ENCODE data around the gene ZBTB46. TPM values are rescaled to one million over a fixed set of nuclear protein-coding genes. Genes with fewer than 3 reads are reported as not detected.

Gene ZBTB46
- total RNA-seq, 6 experiments from 2014 or later, result 1.2 to 4.2 (median 2.4) TPM

DNA sequence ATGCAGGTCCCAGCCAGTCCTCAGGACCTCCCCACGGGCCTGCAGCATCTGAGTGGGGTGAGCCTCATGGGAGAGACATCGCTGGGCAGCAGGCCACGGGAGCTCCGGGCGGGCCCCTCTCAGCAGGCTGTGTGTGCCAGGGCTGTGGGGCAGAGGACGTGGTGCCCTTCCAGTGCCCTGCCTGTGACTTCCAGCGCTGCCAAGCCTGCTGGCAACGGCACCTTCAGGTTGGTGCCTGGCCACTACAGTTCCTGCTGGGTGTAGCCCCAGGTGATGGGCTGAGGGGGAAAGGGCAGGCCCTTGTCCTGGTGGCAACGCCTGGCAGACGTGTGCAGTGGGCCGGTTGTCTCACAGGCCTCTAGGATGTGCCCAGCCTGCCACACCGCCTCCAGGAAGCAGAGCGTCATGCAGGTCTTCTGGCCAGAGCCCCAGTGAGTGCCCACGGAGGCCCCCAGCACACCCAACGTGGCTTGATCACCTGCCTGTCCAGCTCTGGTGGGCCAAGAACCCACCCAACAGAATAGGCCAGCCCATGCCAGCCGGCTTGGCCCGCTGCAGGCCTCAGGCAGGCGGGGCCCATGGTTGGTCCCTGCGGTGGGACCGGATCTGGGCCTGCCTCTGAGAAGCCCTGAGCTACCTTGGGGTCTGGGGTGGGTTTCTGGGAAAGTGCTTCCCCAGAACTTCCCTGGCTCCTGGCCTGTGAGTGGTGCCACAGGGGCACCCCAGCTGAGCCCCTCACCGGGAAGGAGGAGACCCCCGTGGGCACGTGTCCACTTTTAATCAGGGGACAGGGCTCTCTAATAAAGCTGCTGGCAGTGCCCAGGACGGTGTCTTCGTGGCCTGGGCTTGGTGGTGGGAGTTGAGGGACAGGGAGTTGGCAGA lies 135.4 kb downstream of the ZBTB46 start:
- no peaks in the 10 kb centered on the region for H3K36me3 ChIP-seq
- H3K4me1 ChIP-seq, result peaks cover 0 to 14% (median 5%) of the 10 kb centered on the region in 4 donors
- no peaks in the 10 kb centered on the region for H3K9me3 ChIP-seq
- ATAC-seq (peak in 2 of 4 donors; percentile 5 to 6), DNase-seq (peak in 2 of 3 donors; percentile 54 to 70)
- no peak overlapping the region for H3K27ac ChIP-seq
- peak; percentile 3 for TF ChIP-seq POLR2A (IDR thresholded peaks at IDR 0.05)
- TF ChIP-seq, protein P1, sequence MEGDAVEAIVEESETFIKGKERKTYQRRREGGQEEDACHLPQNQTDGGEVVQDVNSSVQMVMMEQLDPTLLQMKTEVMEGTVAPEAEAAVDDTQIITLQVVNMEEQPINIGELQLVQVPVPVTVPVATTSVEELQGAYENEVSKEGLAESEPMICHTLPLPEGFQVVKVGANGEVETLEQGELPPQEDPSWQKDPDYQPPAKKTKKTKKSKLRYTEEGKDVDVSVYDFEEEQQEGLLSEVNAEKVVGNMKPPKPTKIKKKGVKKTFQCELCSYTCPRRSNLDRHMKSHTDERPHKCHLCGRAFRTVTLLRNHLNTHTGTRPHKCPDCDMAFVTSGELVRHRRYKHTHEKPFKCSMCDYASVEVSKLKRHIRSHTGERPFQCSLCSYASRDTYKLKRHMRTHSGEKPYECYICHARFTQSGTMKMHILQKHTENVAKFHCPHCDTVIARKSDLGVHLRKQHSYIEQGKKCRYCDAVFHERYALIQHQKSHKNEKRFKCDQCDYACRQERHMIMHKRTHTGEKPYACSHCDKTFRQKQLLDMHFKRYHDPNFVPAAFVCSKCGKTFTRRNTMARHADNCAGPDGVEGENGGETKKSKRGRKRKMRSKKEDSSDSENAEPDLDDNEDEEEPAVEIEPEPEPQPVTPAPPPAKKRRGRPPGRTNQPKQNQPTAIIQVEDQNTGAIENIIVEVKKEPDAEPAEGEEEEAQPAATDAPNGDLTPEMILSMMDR (IDR thresholded peaks at IDR 0.05), result no peak
- intact Hi-C loops (cut with DNase I), result no loop called here
- H3K27me3 ChIP-seq, result no peaks in the 10 kb centered on the region
- no peak overlapping the region for H3K4me3 ChIP-seq
- WGBS (ENCODE audit: insufficient coverage, low coverage, low lambda C conversion rate, missing lambda C conversion rate), result 70% methylated on average over 2 of the region's 25 CpGs

DNA sequence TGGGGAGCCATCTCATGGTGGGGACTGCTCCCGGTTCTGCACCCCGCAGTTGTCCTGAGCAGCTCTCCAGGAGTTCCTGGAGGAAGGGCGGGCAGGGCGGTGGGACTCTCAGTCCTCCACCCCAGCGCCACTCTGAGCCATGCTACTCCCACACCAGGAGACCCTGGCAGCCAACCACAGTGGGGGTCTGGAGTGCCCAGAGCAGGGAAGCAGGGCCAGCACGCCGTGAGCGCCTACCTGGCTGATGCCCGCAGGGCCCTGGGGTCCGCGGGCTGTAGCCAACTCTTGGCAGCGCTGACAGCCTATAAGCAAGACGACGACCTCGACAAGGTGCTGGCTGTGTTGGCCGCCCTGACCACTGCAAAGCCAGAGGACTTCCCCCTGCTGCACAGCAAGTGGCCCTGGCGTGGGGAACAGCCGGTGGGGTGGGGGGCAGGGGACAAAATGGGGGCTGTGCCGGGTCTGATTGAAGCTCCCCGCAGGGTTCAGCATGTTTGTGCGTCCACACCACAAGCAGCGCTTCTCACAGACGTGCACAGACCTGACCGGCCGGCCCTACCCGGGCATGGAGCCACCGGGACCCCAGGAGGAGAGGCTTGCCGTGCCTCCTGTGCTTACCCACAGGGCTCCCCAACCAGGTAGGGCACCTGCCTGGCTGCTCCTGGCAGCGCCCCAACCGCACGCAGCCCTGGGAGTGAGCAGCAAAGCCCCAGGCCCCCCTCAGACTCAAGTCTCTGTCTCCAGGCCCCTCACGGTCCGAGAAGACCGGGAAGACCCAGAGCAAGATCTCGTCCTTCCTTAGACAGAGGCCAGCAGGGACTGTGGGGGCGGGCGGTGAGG lies 136.3 kb downstream of the ZBTB46 start:
- peaks cover 0 to 14% (median 5%) of the 10 kb centered on the region in 4 donors for H3K4me1 ChIP-seq
- intact Hi-C loops (cut with DNase I), result no loop called here
- no peak overlapping the region for H3K4me3 ChIP-seq
- 100% methylated on average over 1 of the region's 37 CpGs for WGBS (ENCODE audit: insufficient coverage, low coverage, low lambda C conversion rate, missing lambda C conversion rate)
- DNase-seq (peak; percentile 36 to 56 (median 47)), ATAC-seq (no peak)
- no peak for TF ChIP-seq POLR2A (IDR thresholded peaks at IDR 0.05)
- TF ChIP-seq, protein P1 (IDR thresholded peaks at IDR 0.05), result no peak
- H3K27me3 ChIP-seq, result no peaks in the 10 kb centered on the region
- H3K36me3 ChIP-seq, result no peaks in the 10 kb centered on the region
- H3K9me3 ChIP-seq, result no peaks in the 10 kb centered on the region
- no peak overlapping the region for H3K27ac ChIP-seq

DNA sequence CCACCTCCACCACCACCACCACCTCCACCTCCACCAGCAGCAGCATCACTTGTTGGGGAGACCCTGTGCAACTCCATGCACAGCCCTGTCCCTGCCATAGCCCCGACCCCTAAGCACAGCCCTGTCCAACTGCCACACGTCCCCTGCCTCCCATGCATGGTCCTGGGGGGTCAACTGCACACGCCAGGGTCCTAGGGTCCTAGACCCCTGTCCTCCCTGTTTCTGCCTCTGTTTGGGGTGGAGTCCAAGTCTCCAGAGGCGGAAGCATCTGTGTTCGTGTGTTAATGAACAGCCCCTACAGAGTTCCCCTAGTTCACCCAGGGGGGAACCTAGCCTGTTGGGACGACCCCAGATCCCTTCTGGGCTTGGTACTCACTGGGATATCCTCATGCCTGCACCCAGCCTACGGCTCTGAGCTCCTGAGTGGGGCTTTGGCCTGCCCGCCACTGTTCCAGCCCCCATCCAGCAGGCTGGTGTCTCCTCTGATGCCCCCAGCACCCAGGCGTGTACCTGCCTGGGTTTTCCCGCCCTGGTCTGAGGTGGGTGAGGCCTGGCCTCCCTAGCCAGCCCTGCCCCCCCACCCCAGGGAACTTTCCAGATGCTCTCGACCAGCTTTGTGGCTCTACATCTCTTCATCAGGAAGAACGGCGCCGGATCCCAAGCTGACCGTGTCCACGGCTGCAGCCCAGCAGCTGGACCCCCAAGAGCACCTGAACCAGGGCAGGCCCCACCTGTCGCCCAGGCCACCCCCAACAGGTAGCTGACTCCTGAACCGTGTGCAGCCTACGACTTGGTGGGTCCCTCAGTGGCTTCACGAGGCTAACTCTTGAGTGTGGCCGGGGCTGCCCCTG lies 137.1 kb downstream of the ZBTB46 start:
- intact Hi-C loops (cut with DNase I), result no loop called here
- Histone ChIP-seq H3K4me1 (peaks cover 0 to 14% (median 5%) of the 10 kb centered on the region in 4 donors), H3K27me3 (no peaks in the 10 kb centered on the region), H3K4me3 (no peak overlapping the region), H3K36me3 (no peaks in the 10 kb centered on the region), H3K27ac (no peak overlapping the region), H3K9me3 (no peaks in the 10 kb centered on the region)
- TF ChIP-seq, protein P1 (IDR thresholded peaks at IDR 0.05), result no peak
- TF ChIP-seq POLR2A (IDR thresholded peaks at IDR 0.05), result no peak
- ATAC-seq (no peak), DNase-seq (peak in 1 of 3 donors; percentile 42)
- WGBS (ENCODE audit: insufficient coverage, low coverage, low lambda C conversion rate, missing lambda C conversion rate), result 94% methylated on average over 4 of the region's 21 CpGs

Small RNA genes lying within 50 kb of the gene (small RNA-seq; reads per million reads assigned to genes)
- gene LIME1 (0 to 0.48 reads per million in 2 experiments), gene TNFRSF6B (0 reads per million in 2 experiments)

Other genes starting within 250 kb of the ZBTB46 start
- gene GMEB2, start 204.2 kb downstream of the ZBTB46 start, total RNA-seq, result 1 to 10 TPM; 3.2 to 7.0 (median 5.1) TPM
- 1 to 10 TPM in 1 of 6 experiments, under 1 TPM in 5; 0.43 to 1.6 (median 0.77) TPM for gene STMN3, start 177.8 kb downstream of the ZBTB46 start, total RNA-seq
- gene RTEL1, start 173.0 kb downstream of the ZBTB46 start, total RNA-seq, result 10 to 100 TPM in 5 of 6 experiments, 1 to 10 TPM in 1; 9.6 to 16.3 (median 12.4) TPM
- gene TNFRSF6B, start 134.6 kb downstream of the ZBTB46 start, total RNA-seq, result 1 to 10 TPM in 1 of 6 experiments, under 1 TPM in 2, not detected in 3; 0.56 to 1.0 (median 0.62) TPM
- 10 to 100 TPM; 16.0 to 22.2 (median 20.2) TPM for gene ARFRP1, start 123.3 kb downstream of the ZBTB46 start, total RNA-seq
- gene ZGPAT, start 123.2 kb downstream of the ZBTB46 start, total RNA-seq, result 10 to 100 TPM; 18.7 to 68.9 (median 31.9) TPM
- gene LIME1, start 94.6 kb downstream of the ZBTB46 start, total RNA-seq, result 100 to 1,000 TPM in 2 of 6 experiments, 10 to 100 TPM in 4; 37.0 to 118 (median 65.5) TPM
- 100 to 1,000 TPM in 2 of 6 experiments, 10 to 100 TPM in 4; 36.0 to 180 (median 73.8) TPM for gene SLC2A4RG, start 91.5 kb downstream of the ZBTB46 start, total RNA-seq
- gene ABHD16B, start 30.2 kb upstream of the ZBTB46 start, total RNA-seq, result not detected
- gene TPD52L2, start 34.0 kb upstream of the ZBTB46 start, total RNA-seq, result 10 to 100 TPM; 20.1 to 46.8 (median 30.5) TPM
- 10 to 100 TPM; 10.7 to 26.0 (median 15.1) TPM for gene DNAJC5, start 63.9 kb upstream of the ZBTB46 start, total RNA-seq
- 10 to 100 TPM; 13.1 to 28.5 (median 16.9) TPM for gene UCKL1, start 125.2 kb upstream of the ZBTB46 start, total RNA-seq
- gene ZNF512B, start 138.7 kb upstream of the ZBTB46 start, total RNA-seq, result 10 to 100 TPM; 10.8 to 16.8 (median 14.0) TPM
- 1 to 10 TPM; 2.7 to 6.7 (median 3.5) TPM for gene SAMD10, start 148.4 kb upstream of the ZBTB46 start, total RNA-seq
- gene PRPF6, start 149.9 kb upstream of the ZBTB46 start, total RNA-seq, result 10 to 100 TPM; 21.7 to 28.9 (median 24.4) TPM
- 1 to 10 TPM in 1 of 6 experiments, under 1 TPM in 4, not detected in 1; 0.29 to 1.1 (median 0.44) TPM for gene C20orf204, start 204.9 kb upstream of the ZBTB46 start, total RNA-seq
- 1 to 10 TPM; 4.1 to 7.8 (median 5.6) TPM for gene SOX18, start 218.4 kb upstream of the ZBTB46 start, total RNA-seq
- 10 to 100 TPM; 14.8 to 45.6 (median 28.6) TPM for gene TCEA2, start 231.9 kb upstream of the ZBTB46 start, total RNA-seq
- gene RGS19, start 248.3 kb upstream of the ZBTB46 start, total RNA-seq, result 10 to 100 TPM in 2 of 6 experiments, 1 to 10 TPM in 4; 2.6 to 10.9 (median 5.7) TPM
- under 1 TPM in 5 of 6 experiments, not detected in 1; 0.13 to 0.32 (median 0.25) TPM for gene OPRL1, start 248.8 kb upstream of the ZBTB46 start, total RNA-seq